Smooth muscle cell (in vitro differentiated cells): ENCODE data around the gene IGSF8. TPM values are rescaled to one million over a fixed set of nuclear protein-coding genes. Genes with fewer than 3 reads are reported as not detected.

Experiments used
- DNase-seq: peaks from one replicate; lab custom pipeline; 2025; ENCODE audit not compliant: unreplicated experiment; lab: John Stamatoyannopoulos, UW
- H2AFZ ChIP-seq: fragments of 200-600 bp; sonication (generic); 2 replicates; pipeline ENCODE4 v1.6.0; 2016; ENCODE audit warnings: antibody characterized with exemption, low read depth, mild to moderate bottlenecking
- H3F3A ChIP-seq: fragments of 200-600 bp; sonication (generic); 2 replicates; pipeline ENCODE4 v1.6.0; 2017; ENCODE audit warnings: antibody characterized with exemption, low read depth
- H3K27ac ChIP-seq: fragments of 200-600 bp; sonication (generic); 2 replicates; pipeline ENCODE4 v1.5.1; 2016; ENCODE audit warnings: low read depth, mild to moderate bottlenecking
- H3K27me3 ChIP-seq: fragments of 200-600 bp; sonication (generic); 2 replicates; pipeline ENCODE4 v1.6.1; 2016; ENCODE audit warnings: low read depth, mild to moderate bottlenecking
- H3K36me3 ChIP-seq: fragments of 200-600 bp; sonication (generic); 2 replicates; pipeline ENCODE4 v1.5.1; 2016; ENCODE audit warnings: low read depth
- H3K4me1 ChIP-seq: fragments of 200-600 bp; sonication (generic); 2 replicates; pipeline ENCODE4 v1.5.1; 2016; ENCODE audit warnings: low read depth
- H3K4me2 ChIP-seq: fragments of 200-600 bp; sonication (generic); 2 replicates; pipeline ENCODE4 v1.6.0; 2016; ENCODE audit warnings: mild to moderate bottlenecking
- H3K4me3 ChIP-seq: fragments of 200-600 bp; sonication (generic); 2 replicates; pipeline ENCODE4 v1.5.1; 2016; ENCODE audit warnings: mild to moderate bottlenecking
- H3K79me2 ChIP-seq: fragments of 200-600 bp; sonication (generic); 2 replicates; pipeline ENCODE4 v1.6.0; 2016; ENCODE audit warnings: low read depth, mild to moderate bottlenecking
- H3K9ac ChIP-seq: fragments of 200-600 bp; sonication (generic); 2 replicates; pipeline ENCODE4 v1.6.0; 2016; ENCODE audit warnings: low read depth
- H3K9me3 ChIP-seq: fragments of 200-600 bp; sonication (generic); replicated peaks from 2 replicates; pipeline ENCODE4 v1.5.1; 2016; ENCODE audit warnings: low read depth
- H4K20me1 ChIP-seq: fragments of 200-600 bp; sonication (generic); 2 replicates; pipeline ENCODE4 v1.6.0; 2016; ENCODE audit warnings: low read depth
- CTCF ChIP-seq: fragments of 200-600 bp; sonication (generic); IDR thresholded peaks from 2 replicates; pipeline ENCODE4 v1.5.1; 2017; ENCODE audit warnings: borderline replicate concordance, mild to moderate bottlenecking, antibody characterized with exemption; ENCODE audit not compliant: insufficient read depth, poor library complexity, severe bottlenecking
- WGBS: methylation state at CpG from one replicate; pipeline ENCODE4 v1.1.7; 2016; ENCODE audit warnings: low lambda C conversion rate; 5-methylcytosine and 5-hydroxymethylcytosine counted together
- polyA plus RNA-seq: library from polyadenylated mRNA; unstranded; fragments of >200 nt; fragmentation: Nextera tagmentation; extraction: Ambion mirVana; gene quantifications from 2 replicates; pipeline ENCODE4 v1.2.1, GENCODE V29; 2016
- total RNA-seq: library from RNA; depleted of rRNA; stranded (reverse); fragments of >200 nt; gene quantifications from 2 replicates; pipeline ENCODE4 v1.2.3, GENCODE V29; 2014

Gene IGSF8
- total and polyA plus RNA-seq, 2 experiments from 2014 or later = 20.8 to 30.2 TPM

GRCh38 chr1:160094806-160095205 is 3.6 kb downstream of the IGSF8 start:
- no peaks in the 10 kb centered on the region for H3K27me3 ChIP-seq
- H3K9me3 ChIP-seq = no peaks in the 10 kb centered on the region
- H2AFZ ChIP-seq = no peak overlapping the region
- no peak overlapping the region for H3K9ac ChIP-seq
- H3K36me3 ChIP-seq = no peaks in the 10 kb centered on the region
- H4K20me1 ChIP-seq = no peaks in the 10 kb centered on the region
- DNase-seq = no peak
- H3K4me1 ChIP-seq = peaks cover 9% of the 10 kb centered on the region
- H3K79me2 ChIP-seq = no peaks in the 10 kb centered on the region
- H3K27ac ChIP-seq = no peak overlapping the region
- 97% methylated on average over 14 of the region's 14 CpGs for WGBS
- H3F3A ChIP-seq = no peaks in the 10 kb centered on the region
- no peak overlapping the region for H3K4me3 ChIP-seq
- no peak overlapping the region for H3K4me2 ChIP-seq
- no peak for TF ChIP-seq CTCF

DNA sequence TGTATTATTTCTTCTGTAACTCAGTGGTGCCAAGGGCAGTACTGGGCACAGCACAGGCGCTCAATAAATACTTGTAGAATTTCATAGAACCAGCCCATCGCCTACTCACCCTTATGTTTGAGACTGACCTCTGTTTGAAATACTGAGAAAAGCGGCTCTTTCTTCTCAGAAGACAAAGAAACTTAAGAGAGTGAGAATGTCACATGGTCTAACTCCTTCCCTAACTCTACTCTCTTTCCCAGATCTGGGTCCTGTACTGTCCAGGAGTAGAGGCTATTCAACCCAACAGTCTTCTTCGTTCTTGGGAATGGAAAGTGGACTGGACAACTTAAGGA is 4.2 kb downstream of the IGSF8 start:
- H2AFZ ChIP-seq = no peak overlapping the region
- H3K9me3 ChIP-seq = no peaks in the 10 kb centered on the region
- H3K4me1 ChIP-seq = peaks cover 9% of the 10 kb centered on the region
- no peak overlapping the region for H3K4me3 ChIP-seq
- WGBS = 95% methylated on average over 4 of the region's 4 CpGs
- TF ChIP-seq CTCF = no peak
- no peaks in the 10 kb centered on the region for H3K36me3 ChIP-seq
- H3K9ac ChIP-seq = no peak overlapping the region
- no peaks in the 10 kb centered on the region for H3K79me2 ChIP-seq
- no peaks in the 10 kb centered on the region for H3K27me3 ChIP-seq
- no peak for DNase-seq
- H3F3A ChIP-seq = no peaks in the 10 kb centered on the region
- no peak overlapping the region for H3K4me2 ChIP-seq
- no peaks in the 10 kb centered on the region for H4K20me1 ChIP-seq
- no peak overlapping the region for H3K27ac ChIP-seq

GRCh38 chr1:160093624-160094290 is 4.7 kb downstream of the IGSF8 start:
- Histone ChIP-seq H3F3A (no peaks in the 10 kb centered on the region), H4K20me1 (no peaks in the 10 kb centered on the region), H3K9ac (no peak overlapping the region), H3K27me3 (no peaks in the 10 kb centered on the region), H3K79me2 (no peaks in the 10 kb centered on the region), H3K36me3 (no peaks in the 10 kb centered on the region), H3K9me3 (no peaks in the 10 kb centered on the region), H3K4me1 (peaks cover 9% of the 10 kb centered on the region), H3K27ac (no peak overlapping the region), H3K4me3 (no peak overlapping the region), H3K4me2 (no peak overlapping the region), H2AFZ (no peak overlapping the region)
- TF ChIP-seq CTCF = no peak
- WGBS = 96% methylated on average over 21 of the region's 21 CpGs
- no peak for DNase-seq

- H3K27me3 ChIP-seq = no peaks in the 10 kb centered on the region
- H3K27ac ChIP-seq = no peak overlapping the region
- H3K36me3 ChIP-seq = no peaks in the 10 kb centered on the region
- TF ChIP-seq CTCF = no peak
- H3K4me1 ChIP-seq = peaks cover 7% of the 10 kb centered on the region
- no peaks in the 10 kb centered on the region for H3F3A ChIP-seq
- no peaks in the 10 kb centered on the region for H4K20me1 ChIP-seq
- H3K4me2 ChIP-seq = no peak overlapping the region
- H2AFZ ChIP-seq = no peak overlapping the region
- DNase-seq = no peak
- no peak overlapping the region for H3K4me3 ChIP-seq
- H3K79me2 ChIP-seq = no peaks in the 10 kb centered on the region
- 94% methylated on average over 9 of the region's 9 CpGs for WGBS
- no peaks in the 10 kb centered on the region for H3K9me3 ChIP-seq
- H3K9ac ChIP-seq = no peak overlapping the region
Measured at GRCh38 chr1:160093069-160093395, 5.4 kb downstream of the IGSF8 start.
